H1 (cell line): ENCODE data around the gene HMCN2. TPM values are rescaled to one million over a fixed set of nuclear protein-coding genes. Genes with fewer than 3 reads are reported as not detected.
"Not testable (repeated sequence)": the region's sequence is repeated elsewhere in the genome, so short reads cannot be mapped to it uniquely, and the experiment has no call there.

Experiments used
- CTCF ChIA-PET: fragments of 300-600 bp; sonication (Branson Sonifier 250); formaldehyde crosslinking; loops from one replicate; lab custom pipeline; 2021; ENCODE audit not compliant: partially characterized antibody; lab: Charles Lee
- POLR2A ChIA-PET: fragments of 300-600 bp; sonication (Branson Sonifier 250); formaldehyde crosslinking; loops from one replicate; lab custom pipeline; 2021; ENCODE audit warnings: inconsistent platforms; ENCODE audit not compliant: partially characterized antibody; lab: Charles Lee
- DNase-seq, 2 experiments: peaks; one replicate each; pipeline versions ENCODE4 v3.0.0 to v3.0.0-alpha.2; 2010 to 2022; ENCODE audit warnings: low spot score in 2 of 2, low read depth in 1 of 2, mixed read lengths in 1 of 2
- FAIRE-seq: peaks from 2 replicates; lab custom pipeline; 2011; peaks lifted over from hg19 to GRCh38; lab: Jason Lieb, UNC
- H2AFZ ChIP-seq: 2 replicates; pipeline ENCODE4 v1.8.1; 2012; ENCODE audit warnings: low read length, inconsistent platforms
- H2AK5ac ChIP-seq: 2 replicates; pipeline ENCODE4 v1.6.1; 2013; ENCODE audit warnings: low read depth, low read length
- H2BK120ac ChIP-seq: replicated peaks from 2 replicates; pipeline ENCODE3; 2013; ENCODE audit warnings: low read depth, low read length, inconsistent platforms
- H2BK12ac ChIP-seq: 2 replicates; pipeline ENCODE4 v1.6.1; 2013; ENCODE audit warnings: low read depth, low read length
- H2BK15ac ChIP-seq: 2 replicates; pipeline ENCODE4 v1.6.1; 2013; ENCODE audit warnings: low read length
- H2BK20ac ChIP-seq: 2 replicates; pipeline ENCODE4 v1.6.1; 2013; ENCODE audit warnings: low read length
- H2BK5ac ChIP-seq: 2 replicates; pipeline ENCODE4 v1.6.1; 2013; ENCODE audit warnings: low read depth, low read length
- H3K14ac ChIP-seq: 2 replicates; pipeline ENCODE4 v1.6.1; 2013; ENCODE audit warnings: inconsistent platforms; ENCODE audit not compliant: insufficient read length
- H3K18ac ChIP-seq: 2 replicates; pipeline ENCODE4 v1.6.1; 2013; ENCODE audit warnings: low read length; ENCODE audit errors: extremely low read depth
- H3K23ac ChIP-seq: 2 replicates; pipeline ENCODE4 v1.6.1; 2013; ENCODE audit warnings: inconsistent platforms; ENCODE audit not compliant: insufficient read length
- H3K23me2 ChIP-seq: 2 replicates; pipeline ENCODE4 v1.6.1; 2013; ENCODE audit warnings: low read depth, low read length
- H3K27ac ChIP-seq: 2 replicates; pipeline ENCODE4 v1.6.1; 2011; ENCODE audit warnings: low read depth, low read length, inconsistent platforms
- H3K27me3 ChIP-seq, 4 experiments: replicated peaks in 1 of 4; 1 replicate in 1 of 4; 2 replicates in 3 of 4; pipeline versions ENCODE4 v1.6.1 to v1.8.1; 2011 to 2013; ENCODE audit warnings: low read length in 3 of 4, mild to moderate bottlenecking in 3 of 4, inconsistent platforms in 2 of 4, mixed read lengths in 2 of 4, moderate library complexity in 1 of 4; ENCODE audit not compliant: control insufficient read depth in 3 of 4, insufficient read depth in 3 of 4; ENCODE audit errors: extremely low read depth in 1 of 4
- H3K36me3 ChIP-seq, 4 experiments: 2 replicates each; pipeline versions ENCODE4 v1.6.1 to v1.8.1; 2011 to 2013; ENCODE audit warnings: mild to moderate bottlenecking in 4 of 4, low read length in 3 of 4, moderate library complexity in 2 of 4, control low read depth in 1 of 4, inconsistent platforms in 1 of 4; ENCODE audit not compliant: insufficient read depth in 4 of 4, control insufficient read depth in 2 of 4
- H3K4ac ChIP-seq: replicated peaks from 2 replicates; pipeline ENCODE3; 2013; ENCODE audit warnings: low read length, low read depth, mixed read lengths, inconsistent platforms; ENCODE audit not compliant: insufficient read length
- H3K4me1 ChIP-seq, 4 experiments: replicated peaks in 1 of 4; 1 replicate in 1 of 4; 2 replicates in 3 of 4; pipeline versions ENCODE4 v1.6.1 to v1.8.1; 2011 to 2013; ENCODE audit warnings: low read length in 3 of 4, inconsistent platforms in 2 of 4, mixed read lengths in 1 of 4; ENCODE audit not compliant: insufficient read depth in 4 of 4, control insufficient read depth in 3 of 4
- H3K4me2 ChIP-seq, 2 experiments: 2 replicates each; pipeline versions ENCODE4 v1.6.1 to v1.8.1; 2011 to 2013; ENCODE audit warnings: low read depth in 2 of 2, low read length in 2 of 2, control low read depth in 1 of 2, inconsistent platforms in 1 of 2, mild to moderate bottlenecking in 1 of 2; ENCODE audit not compliant: insufficient read depth in 1 of 2
- H3K4me3 ChIP-seq, 4 experiments: fragments of 200-600, 300-600 bp in 1 of 4; sonication (generic), shearing (Covaris generic), sonication (Bioruptor Twin) in 1 of 4; 2 replicates each; pipeline versions ENCODE4 v1.5.1 to v1.8.1; 2011 to 2016; ENCODE audit warnings: low read length in 4 of 4, low read depth in 3 of 4, control low read depth in 2 of 4, inconsistent platforms in 2 of 4, mild to moderate bottlenecking in 2 of 4, mixed read lengths in 1 of 4, moderate library complexity in 1 of 4; ENCODE audit not compliant: insufficient read depth in 2 of 4; ENCODE audit errors: extremely low read depth in 1 of 4
- H3K56ac ChIP-seq: replicated peaks from 2 replicates; pipeline ENCODE3; 2013; ENCODE audit warnings: low read depth, mild to moderate bottlenecking, mixed read lengths, low read length, inconsistent platforms; ENCODE audit not compliant: insufficient read length
- H3K79me1 ChIP-seq: 2 replicates; pipeline ENCODE4 v1.6.1; 2013; ENCODE audit warnings: low read depth, low read length, control low read depth
- H3K79me2 ChIP-seq, 2 experiments: 2 replicates each; pipeline versions ENCODE4 v1.6.1 to v1.8.1; 2012 to 2013; ENCODE audit warnings: low read length in 2 of 2, mild to moderate bottlenecking in 2 of 2, inconsistent platforms in 1 of 2; ENCODE audit not compliant: insufficient read depth in 2 of 2, control insufficient read depth in 1 of 2
- H3K9ac ChIP-seq, 4 experiments: replicated peaks in 1 of 4; 1 replicate in 1 of 4; 2 replicates in 3 of 4; pipeline versions ENCODE4 v1.6.1 to v1.8.1; 2011 to 2013; ENCODE audit warnings: low read depth in 3 of 4, low read length in 3 of 4, control low read depth in 2 of 4, mild to moderate bottlenecking in 2 of 4, moderate library complexity in 2 of 4, inconsistent platforms in 1 of 4; ENCODE audit errors: extremely low read depth in 1 of 4
- H3K9me3 ChIP-seq, 2 experiments: 2 replicates each; pipeline versions ENCODE4 v1.6.1 to v1.8.1; 2012 to 2013; ENCODE audit warnings: mild to moderate bottlenecking in 2 of 2, moderate library complexity in 2 of 2, control low read depth in 1 of 2, inconsistent platforms in 1 of 2, low read depth in 1 of 2, low read length in 1 of 2, mixed read lengths in 1 of 2; ENCODE audit not compliant: insufficient read depth in 2 of 2
- H4K20me1 ChIP-seq, 2 experiments: replicated peaks in 1 of 2; 2 replicates each; pipeline versions ENCODE3 to v1.8.1; 2011 to 2013; ENCODE audit warnings: inconsistent platforms in 2 of 2, low read length in 2 of 2, mild to moderate bottlenecking in 1 of 2; ENCODE audit not compliant: insufficient read depth in 2 of 2, control insufficient read depth in 1 of 2
- H4K5ac ChIP-seq: 2 replicates; pipeline ENCODE4 v1.6.1; 2013; ENCODE audit warnings: low read length, low read depth, mixed read lengths, inconsistent platforms; ENCODE audit not compliant: insufficient read length
- H4K8ac ChIP-seq: 2 replicates; pipeline ENCODE4 v1.8.0; 2013; ENCODE audit warnings: mild to moderate bottlenecking, moderate library complexity, low read length, inconsistent platforms; ENCODE audit not compliant: insufficient read depth; ENCODE audit errors: extremely low read depth
- H4K91ac ChIP-seq: replicated peaks from 2 replicates; pipeline ENCODE3; 2013; ENCODE audit warnings: low read length, mixed read lengths, inconsistent platforms; ENCODE audit not compliant: insufficient read length
- WGBS, 2 experiments: shearing (Covaris generic) in 1 of 2; methylation state at CpG; one replicate each; pipeline versions ENCODE4 v1.1.6 to v1.1.7; 2013 to 2015; ENCODE audit warnings: low lambda C conversion rate in 2 of 2, mixed read lengths in 2 of 2, inconsistent platforms in 1 of 2, low coverage in 1 of 2, missing lambda C conversion rate in 1 of 2; ENCODE audit not compliant: insufficient replicate concordance in 2 of 2, insufficient coverage in 1 of 2, insufficient read length in 1 of 2; ENCODE audit errors: extremely low coverage in 1 of 2, missing lambda C conversion rate in 1 of 2; 5-methylcytosine and 5-hydroxymethylcytosine counted together
- polyA plus RNA-seq, 7 experiments: library from polyadenylated mRNA; depleted of rRNA in 3 of 7; stranded (reverse) in 5 of 7; unstranded in 2 of 7; fragments of >200 nt in 5 of 7; fragments of 200-250 nt in 2 of 7; gene quantifications; 1 replicate in 5 of 7; 2 replicates in 1 of 7; 4 replicates in 1 of 7; pipeline versions ENCODE4 v1.2.1 to v1.2.3, GENCODE V29; 2011 to 2013; ENCODE audit warnings: missing spikeins in 2 of 7, mixed read lengths in 2 of 7
- total RNA-seq: library from RNA; stranded (reverse); fragmentation: NEBNext Ultra II Directional; extraction: Animal tissue kit (Norgen Biotek cat#: 25700); gene quantifications from 2 replicates; pipeline ENCODE4 v1.2.1, GENCODE V29; 2021

The HMCN2 gene
- total and polyA plus RNA-seq, 2 of the 8 experiments (the other 6 are each of a cell fraction or from before 2014, with no cell fraction given): 5.0 to 9.1 TPM

- H3K18ac ChIP-seq, H3K79me2 ChIP-seq, DNase-seq, H3K36me3 ChIP-seq, H3K23ac ChIP-seq, H3K79me1 ChIP-seq, H2AFZ ChIP-seq, H3K4me3 ChIP-seq, FAIRE-seq, H3K56ac ChIP-seq, H3K4me2 ChIP-seq, H3K23me2 ChIP-seq, H2BK120ac ChIP-seq, H4K5ac ChIP-seq, H2BK20ac ChIP-seq, H3K4ac ChIP-seq, H3K9ac ChIP-seq, H3K9me3 ChIP-seq, H4K8ac ChIP-seq, H3K27me3 ChIP-seq, H3K27ac ChIP-seq, H3K4me1 ChIP-seq, H4K91ac ChIP-seq, H2BK5ac ChIP-seq, H3K14ac ChIP-seq, H2BK15ac ChIP-seq, H2BK12ac ChIP-seq, H4K20me1 ChIP-seq, H2AK5ac ChIP-seq: not testable (repeated sequence)
- CTCF ChIA-PET: interaction anchor here (0.7 to 3.0 kb wide), 3 partner anchors 13 to 199 kb away, joined by 3 to 17 read pairs (median 3); no protein-coding TSS in a partner anchor
- 92% methylated on average over 7 of the region's 7 CpGs; no CpG with 5 or more reads in 1 of the 2 experiments for WGBS, 2 experiments
- POLR2A ChIA-PET: interaction anchor here (0.8 to 1.4 kb wide), 3 partner anchors 8 to 22 kb away, joined by 3 read pairs; no protein-coding TSS in a partner anchor
Measured at GRCh38 chr9:130258137-130258536, 7.4 kb upstream of the HMCN2 start.
